Activated CD8-positive, alpha-beta memory T cell treated with anti-CD3 and anti-CD28 coated beads for 48 hours (primary cell): ENCODE measurements around the gene FUT7.

ENCODE experiments used
- DNase-seq, 3 experiments: peaks; one replicate each; pipeline ENCODE4 v3.0.0-alpha.2; 2020; ENCODE audit warnings: low read depth in 2 of 3, low spot score in 2 of 3

FUT7 gene

GRCh38 chr9:136985027-136985602, 46.8 kb downstream of the FUT7 start:
- DNase-seq = no peak

GRCh38 chr9:136984464-136985026, 47.3 kb downstream of the FUT7 start:
- no peak for DNase-seq

- no peak for DNase-seq
Measured at GRCh38 chr9:136983656-136984314, 48.1 kb downstream of the FUT7 start.

- no peak for DNase-seq
Measured at GRCh38 chr9:136983167-136983566, 48.7 kb downstream of the FUT7 start.

- no peak for DNase-seq
Measured at GRCh38 chr9:136982232-136983051, 49.4 kb downstream of the FUT7 start, which contains the start of gene LCNL1. LCNL1 (plus strand) TSS chr9:136982993; CDS start chr9:136983587, 594 bp downstream.

GRCh38 chr9:136981588-136982231, 50.2 kb downstream of the FUT7 start:
- no peak for DNase-seq

- DNase-seq = no peak
Measured at GRCh38 chr9:136980669-136981478, 51.0 kb downstream of the FUT7 start.
